ENCODE measurements around the gene MUC20.

GRCh38 chr3:195738274-195739044 lies 17.7 kb downstream of the MUC20 start:
- TF ChIP-seq, protein P1, sequence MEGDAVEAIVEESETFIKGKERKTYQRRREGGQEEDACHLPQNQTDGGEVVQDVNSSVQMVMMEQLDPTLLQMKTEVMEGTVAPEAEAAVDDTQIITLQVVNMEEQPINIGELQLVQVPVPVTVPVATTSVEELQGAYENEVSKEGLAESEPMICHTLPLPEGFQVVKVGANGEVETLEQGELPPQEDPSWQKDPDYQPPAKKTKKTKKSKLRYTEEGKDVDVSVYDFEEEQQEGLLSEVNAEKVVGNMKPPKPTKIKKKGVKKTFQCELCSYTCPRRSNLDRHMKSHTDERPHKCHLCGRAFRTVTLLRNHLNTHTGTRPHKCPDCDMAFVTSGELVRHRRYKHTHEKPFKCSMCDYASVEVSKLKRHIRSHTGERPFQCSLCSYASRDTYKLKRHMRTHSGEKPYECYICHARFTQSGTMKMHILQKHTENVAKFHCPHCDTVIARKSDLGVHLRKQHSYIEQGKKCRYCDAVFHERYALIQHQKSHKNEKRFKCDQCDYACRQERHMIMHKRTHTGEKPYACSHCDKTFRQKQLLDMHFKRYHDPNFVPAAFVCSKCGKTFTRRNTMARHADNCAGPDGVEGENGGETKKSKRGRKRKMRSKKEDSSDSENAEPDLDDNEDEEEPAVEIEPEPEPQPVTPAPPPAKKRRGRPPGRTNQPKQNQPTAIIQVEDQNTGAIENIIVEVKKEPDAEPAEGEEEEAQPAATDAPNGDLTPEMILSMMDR (IDR thresholded peaks at IDR 0.05) = no peak
- no peak for TF ChIP-seq ZFX (IDR thresholded peaks at IDR 0.05; ENCODE audit: borderline replicate concordance)
